ENCODE measurements around the gene TRAF2. TPM values are rescaled to one million over a fixed set of nuclear protein-coding genes. Genes with fewer than 3 reads are reported as not detected.

TRAF2 gene
- total RNA-seq, 1 donor from 2014 or later, result 21.7 TPM

- Mint-ChIP-seq H3K4me1 (ENCODE audit: unreplicated experiment) (no peaks in the 10 kb centered on the region), H3K9me3 (ENCODE audit: unreplicated experiment) (no peaks in the 10 kb centered on the region), H3K4me3 (ENCODE audit: unreplicated experiment) (no peak overlapping the region), H3K27me3 (ENCODE audit: unreplicated experiment) (peaks cover 8% of the 10 kb centered on the region), H3K36me3 (ENCODE audit: low read depth, unreplicated experiment) (peaks cover 21% of the 10 kb centered on the region), H3K27ac (ENCODE audit: unreplicated experiment) (no peak overlapping the region)
- DNase-seq (ENCODE audit: low spot score), result no peak
- TF ChIP-seq CTCF (IDR thresholded peaks at IDR 0.05; ENCODE audit: unreplicated experiment), result no peak
Measured at GRCh38 chr9:136922540-136922939, 36.2 kb downstream of the TRAF2 start.

DNA sequence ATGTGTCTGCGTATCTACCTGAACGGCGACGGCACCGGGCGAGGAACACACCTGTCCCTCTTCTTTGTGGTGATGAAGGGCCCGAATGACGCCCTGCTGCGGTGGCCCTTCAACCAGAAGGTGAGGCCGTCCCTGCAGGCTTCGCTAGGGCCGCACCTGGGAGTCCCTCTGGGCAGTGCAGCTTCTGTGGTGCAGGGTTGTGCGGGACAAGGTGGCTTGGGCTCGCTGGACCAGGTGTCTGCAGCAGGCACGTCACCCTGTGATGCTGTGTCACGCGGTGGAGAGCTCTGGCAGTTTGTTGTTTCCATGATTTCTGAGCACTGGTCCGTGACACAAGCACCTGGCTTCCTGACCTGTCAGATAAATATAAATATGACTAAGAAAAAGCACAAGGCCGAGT is 37.6 kb downstream of the TRAF2 start:
- no peak overlapping the region for H3K27ac Mint-ChIP-seq (ENCODE audit: unreplicated experiment)
- H3K4me3 Mint-ChIP-seq (ENCODE audit: unreplicated experiment), result no peak overlapping the region
- no peak for TF ChIP-seq CTCF (IDR thresholded peaks at IDR 0.05; ENCODE audit: unreplicated experiment)
- DNase-seq (ENCODE audit: low spot score), result no peak
- H3K36me3 Mint-ChIP-seq (ENCODE audit: low read depth, unreplicated experiment), result peaks cover 25% of the 10 kb centered on the region
- H3K27me3 Mint-ChIP-seq (ENCODE audit: unreplicated experiment), result peaks cover 8% of the 10 kb centered on the region
- H3K4me1 Mint-ChIP-seq (ENCODE audit: unreplicated experiment), result peaks cover 9% of the 10 kb centered on the region
- no peaks in the 10 kb centered on the region for H3K9me3 Mint-ChIP-seq (ENCODE audit: unreplicated experiment)

- Mint-ChIP-seq H3K27ac (ENCODE audit: unreplicated experiment) (no peak overlapping the region), H3K9me3 (ENCODE audit: unreplicated experiment) (no peaks in the 10 kb centered on the region), H3K4me1 (ENCODE audit: unreplicated experiment) (peaks cover 20% of the 10 kb centered on the region), H3K36me3 (ENCODE audit: low read depth, unreplicated experiment) (peaks cover 16% of the 10 kb centered on the region), H3K27me3 (ENCODE audit: unreplicated experiment) (peaks cover 3% of the 10 kb centered on the region), H3K4me3 (ENCODE audit: unreplicated experiment) (no peak overlapping the region)
- DNase-seq (ENCODE audit: low spot score), result no peak
- no peak for TF ChIP-seq CTCF (IDR thresholded peaks at IDR 0.05; ENCODE audit: unreplicated experiment)
Measured at GRCh38 chr9:136925414-136926153, 39.3 kb downstream of the TRAF2 start.

- H3K9me3 Mint-ChIP-seq (ENCODE audit: unreplicated experiment), result no peaks in the 10 kb centered on the region
- DNase-seq (ENCODE audit: low spot score), result no peak
- TF ChIP-seq CTCF (IDR thresholded peaks at IDR 0.05; ENCODE audit: unreplicated experiment), result no peak
- H3K27me3 Mint-ChIP-seq (ENCODE audit: unreplicated experiment), result peaks cover 3% of the 10 kb centered on the region
- H3K4me1 Mint-ChIP-seq (ENCODE audit: unreplicated experiment), result peaks cover 20% of the 10 kb centered on the region
- H3K36me3 Mint-ChIP-seq (ENCODE audit: low read depth, unreplicated experiment), result peaks cover 16% of the 10 kb centered on the region
- no peak overlapping the region for H3K4me3 Mint-ChIP-seq (ENCODE audit: unreplicated experiment)
- no peak overlapping the region for H3K27ac Mint-ChIP-seq (ENCODE audit: unreplicated experiment)
Measured at GRCh38 chr9:136926154-136926704, 39.9 kb downstream of the TRAF2 start.

DNA sequence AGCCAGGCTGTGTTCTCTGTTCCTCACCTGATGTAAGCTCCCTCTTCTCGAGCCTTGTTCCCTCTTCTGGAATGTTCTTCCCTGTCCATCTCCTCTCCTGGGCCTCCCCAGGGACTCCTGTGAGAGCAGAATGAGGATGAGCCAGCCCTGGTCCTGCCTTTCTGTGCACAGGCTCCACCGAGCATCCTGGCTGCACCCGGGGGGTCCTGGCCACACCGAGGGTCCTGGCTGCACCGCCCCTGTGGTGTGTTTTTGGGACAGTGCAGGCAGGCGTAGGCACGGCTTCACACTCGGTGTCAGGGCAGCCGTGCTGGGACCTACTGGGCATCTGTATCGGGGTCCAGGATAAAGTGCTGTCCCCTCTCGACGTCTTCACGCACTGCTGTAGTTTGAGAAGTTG is 40.4 kb downstream of the TRAF2 start:
- peaks cover 16% of the 10 kb centered on the region for H3K36me3 Mint-ChIP-seq (ENCODE audit: low read depth, unreplicated experiment)
- H3K27ac Mint-ChIP-seq (ENCODE audit: unreplicated experiment), result no peak overlapping the region
- no peak for DNase-seq (ENCODE audit: low spot score)
- peaks cover 20% of the 10 kb centered on the region for H3K4me1 Mint-ChIP-seq (ENCODE audit: unreplicated experiment)
- peak overlapping the region; percentile 32 for H3K4me3 Mint-ChIP-seq (ENCODE audit: unreplicated experiment)
- peaks cover 3% of the 10 kb centered on the region for H3K27me3 Mint-ChIP-seq (ENCODE audit: unreplicated experiment)
- no peaks in the 10 kb centered on the region for H3K9me3 Mint-ChIP-seq (ENCODE audit: unreplicated experiment)
- TF ChIP-seq CTCF (IDR thresholded peaks at IDR 0.05; ENCODE audit: unreplicated experiment), result no peak
